HCEC 1CT (cell line): ENCODE data around the gene ALDH1L2.

ENCODE experiments used
- DNase-seq: peaks from one replicate; pipeline ENCODE4 v3.0.0-alpha.2; 2017

Gene ALDH1L2

DNA sequence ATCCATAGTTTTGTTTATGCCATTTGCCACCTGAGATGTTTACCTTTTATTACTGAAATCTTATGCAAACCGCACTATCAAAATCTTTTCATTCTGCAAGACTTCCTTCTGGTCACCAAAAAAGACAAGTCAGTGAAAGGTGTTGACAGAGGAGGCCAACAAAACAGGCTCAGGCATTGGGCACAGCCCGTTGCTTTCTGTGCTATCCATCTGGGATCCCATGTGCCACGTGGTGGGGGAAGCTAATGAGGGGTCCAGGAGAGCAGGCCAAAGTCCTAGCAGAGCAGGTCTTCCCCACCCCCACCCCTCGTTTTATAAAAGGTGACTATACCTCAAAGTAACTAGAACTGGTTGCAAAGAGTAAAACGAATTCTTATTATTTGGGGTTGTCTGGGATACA, 1.2 kb downstream of the ALDH1L2 start:
- DNase-seq = no peak

DNA sequence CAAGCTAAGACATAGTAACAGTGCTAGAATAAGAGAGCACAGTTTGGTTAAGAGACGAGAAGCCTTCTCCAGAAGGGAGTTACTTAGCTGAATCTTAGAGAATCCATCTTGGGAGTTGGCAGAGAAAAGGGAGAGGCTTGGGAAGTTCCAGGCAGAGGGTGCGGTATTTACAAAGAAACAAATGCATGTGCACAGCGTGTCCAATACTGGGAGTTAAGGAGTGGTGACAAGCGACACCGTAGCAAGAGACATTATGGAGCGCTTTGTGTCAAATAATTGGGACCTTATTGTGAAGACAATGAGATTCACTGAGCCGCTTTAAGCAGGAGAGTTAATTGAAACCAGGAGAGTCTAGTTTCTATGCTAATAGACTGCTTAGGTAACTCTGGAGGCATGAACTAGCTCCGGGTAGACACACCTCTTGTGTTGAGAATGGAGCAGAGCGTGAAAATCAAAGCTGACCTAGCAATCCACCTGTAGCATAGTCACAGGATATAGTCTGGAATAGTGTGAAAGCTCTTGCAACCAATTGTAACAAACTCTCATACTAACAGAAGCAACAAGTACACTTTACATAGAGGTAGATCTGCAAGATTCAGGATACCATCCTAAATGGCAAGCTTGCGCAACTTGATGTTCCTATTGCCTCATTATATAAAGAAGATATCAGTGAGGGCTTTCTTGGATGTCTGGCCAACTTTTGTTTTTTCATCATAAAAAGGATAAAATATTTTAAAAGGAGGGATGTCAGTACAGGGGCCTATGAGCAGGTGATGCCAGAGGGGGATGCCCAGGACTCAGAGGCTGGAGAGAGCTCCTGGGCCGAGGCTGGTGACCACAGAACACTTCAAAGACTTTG, 5.3 kb downstream of the ALDH1L2 start:
- no peak for DNase-seq

DNA sequence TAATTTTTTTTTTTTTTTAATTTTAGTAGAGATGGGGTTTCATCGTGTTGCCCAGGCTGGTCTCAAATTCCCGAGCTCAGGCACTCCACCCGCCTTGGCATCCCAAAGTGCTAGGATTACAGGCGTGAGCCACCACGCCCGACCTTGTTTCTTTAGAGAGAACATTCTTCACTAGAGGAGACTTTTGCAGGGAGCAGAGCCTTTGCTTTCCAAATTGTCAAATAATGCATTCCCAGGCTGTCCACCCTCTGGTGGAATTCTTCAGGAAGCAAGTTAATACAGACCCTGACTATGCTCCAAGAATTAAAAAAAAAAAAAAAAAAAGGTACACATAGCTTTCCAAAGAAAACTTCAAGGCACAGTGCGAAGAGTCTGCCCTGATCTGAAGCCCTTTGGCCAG, 6.8 kb downstream of the ALDH1L2 start:
- DNase-seq = no peak

- DNase-seq = no peak
Measured at GRCh38 chr12:105076913-105077312, 7.3 kb downstream of the ALDH1L2 start.

DNA sequence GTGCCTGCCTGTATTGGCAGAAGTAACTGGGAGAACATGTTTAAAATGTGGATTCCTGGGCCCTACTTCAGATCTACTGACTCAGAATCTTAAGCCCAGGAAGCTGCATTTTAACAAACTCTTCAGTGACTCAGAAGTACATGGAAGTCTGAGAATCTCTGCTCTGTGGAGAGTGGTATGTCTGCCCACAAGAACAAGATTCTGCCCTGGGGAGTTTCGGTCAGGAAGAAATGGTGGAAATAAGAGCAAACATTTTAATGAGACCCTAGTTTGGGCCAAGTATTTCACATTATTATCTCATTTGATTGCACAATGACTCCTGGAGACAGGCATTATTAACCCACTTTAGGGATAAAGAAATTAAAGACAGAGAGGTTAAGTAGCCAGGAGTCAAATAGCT, 8.2 kb downstream of the ALDH1L2 start:
- peak; percentile 51 for DNase-seq

DNA sequence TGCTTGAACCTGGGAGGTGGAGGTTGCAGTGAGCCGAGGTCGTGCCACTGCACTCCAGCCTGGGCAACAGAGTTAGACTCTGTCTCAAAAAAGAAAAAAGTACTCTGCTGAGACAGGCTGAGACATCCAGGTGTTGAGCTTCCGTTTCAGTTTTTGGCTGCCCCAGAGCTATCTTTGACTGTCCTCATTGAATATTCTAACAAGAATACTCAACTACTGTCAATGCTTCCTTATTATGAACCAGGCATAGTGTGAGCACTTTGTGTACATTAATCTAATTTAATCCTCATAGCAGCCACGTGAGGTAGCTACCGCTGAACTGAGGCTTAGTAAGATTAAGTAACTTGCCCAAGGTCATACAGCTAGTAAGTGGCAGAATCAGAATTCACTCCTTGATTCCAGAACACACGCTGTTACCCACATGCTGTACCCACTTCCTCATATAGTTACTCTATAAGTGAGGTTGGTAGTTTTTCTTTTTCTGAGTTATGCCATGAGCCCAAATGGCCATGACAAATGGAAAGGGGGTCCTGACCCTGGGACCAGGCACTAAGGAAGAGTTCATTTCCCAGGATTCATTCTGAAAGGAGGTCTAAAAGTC, 11.3 kb downstream of the ALDH1L2 start:
- no peak for DNase-seq

- DNase-seq = no peak
Measured at GRCh38 chr12:105071981-105072380, 12.3 kb downstream of the ALDH1L2 start.

DNA sequence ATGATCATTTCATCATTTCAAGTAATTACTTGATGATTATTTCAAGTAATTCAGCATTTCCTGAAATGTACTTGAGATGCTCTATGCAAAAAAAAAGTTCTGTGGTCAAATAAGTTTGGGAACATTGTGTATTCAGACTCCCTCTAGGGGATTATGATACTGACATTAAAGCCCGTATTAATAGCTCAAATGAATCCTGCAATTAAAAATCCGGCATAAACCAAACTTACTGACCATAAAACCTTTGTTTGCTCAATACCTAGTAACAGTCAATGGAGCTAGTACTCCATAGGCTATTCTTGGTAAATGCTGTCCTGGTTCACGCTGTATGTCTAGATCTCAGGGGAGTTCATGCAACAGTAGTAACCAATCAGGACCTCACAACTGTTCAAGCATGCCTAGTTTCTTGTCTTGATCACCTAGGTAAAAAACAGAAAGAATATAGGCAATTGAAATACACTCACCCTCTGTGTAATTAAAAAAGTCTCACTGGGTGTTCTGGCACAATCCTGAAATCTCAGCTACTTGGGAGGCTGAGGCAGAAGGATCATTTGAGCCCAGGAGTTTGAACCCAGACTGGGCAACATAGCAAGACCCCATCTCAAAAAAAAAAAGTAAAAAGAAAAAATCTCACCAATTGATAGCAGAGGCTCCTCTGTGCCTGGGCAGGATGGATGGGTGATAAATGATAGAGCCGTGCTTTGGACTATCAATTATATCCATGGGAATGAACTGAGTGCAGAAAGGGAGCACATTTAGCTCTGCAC, 14.1 kb downstream of the ALDH1L2 start:
- no peak for DNase-seq

- no peak for DNase-seq
Measured at GRCh38 chr12:105067511-105068031, 16.7 kb downstream of the ALDH1L2 start.

- no peak for DNase-seq
Measured at GRCh38 chr12:105064564-105065178, 19.6 kb downstream of the ALDH1L2 start.

DNA sequence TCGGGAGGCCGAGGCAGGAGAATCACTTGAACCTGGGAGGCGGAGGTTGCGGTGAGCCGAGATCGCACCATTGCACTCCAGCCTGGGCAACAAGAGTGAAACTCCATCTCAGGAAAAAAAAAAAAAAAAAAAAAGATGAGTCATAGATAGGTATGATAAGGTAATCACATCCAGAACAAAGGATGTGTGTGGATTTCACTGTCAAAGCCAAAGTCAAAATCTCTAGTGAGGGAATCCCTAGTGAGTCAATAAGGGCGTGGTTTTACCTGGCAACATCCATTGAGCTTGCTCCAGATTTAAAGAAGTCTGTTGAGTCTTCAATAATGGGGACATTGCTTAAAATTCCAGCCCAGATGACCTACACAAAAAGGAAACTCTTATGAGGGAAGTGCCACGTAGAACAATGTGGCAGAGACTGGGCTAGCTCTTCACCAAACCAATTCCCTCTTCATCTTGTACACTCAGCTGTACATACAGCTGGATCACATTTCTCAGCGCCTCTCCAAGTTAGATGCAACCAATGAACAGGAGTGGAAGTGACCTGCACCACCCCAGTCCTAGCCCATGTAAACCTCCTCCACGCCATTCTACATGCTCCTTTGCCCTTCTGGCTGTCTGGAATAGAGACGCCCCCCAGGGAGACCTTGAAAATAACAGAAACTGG, 23.4 kb downstream of the ALDH1L2 start:
- no peak for DNase-seq

GRCh38 chr12:105057174-105057573, 27.1 kb downstream of the ALDH1L2 start:
- no peak for DNase-seq

- peak; percentile 52 for DNase-seq
Measured at GRCh38 chr12:105053116-105053572, 31.1 kb downstream of the ALDH1L2 start.

- DNase-seq = no peak
Measured at GRCh38 chr12:105051981-105052380, 32.3 kb downstream of the ALDH1L2 start.

GRCh38 chr12:105048315-105048714, 35.9 kb downstream of the ALDH1L2 start:
- no peak for DNase-seq

- DNase-seq = peak; percentile 12
Measured at GRCh38 chr12:105047308-105047707, 37.0 kb downstream of the ALDH1L2 start.

- no peak for DNase-seq
Measured at GRCh38 chr12:105041186-105041585, 43.1 kb downstream of the ALDH1L2 start.

DNA sequence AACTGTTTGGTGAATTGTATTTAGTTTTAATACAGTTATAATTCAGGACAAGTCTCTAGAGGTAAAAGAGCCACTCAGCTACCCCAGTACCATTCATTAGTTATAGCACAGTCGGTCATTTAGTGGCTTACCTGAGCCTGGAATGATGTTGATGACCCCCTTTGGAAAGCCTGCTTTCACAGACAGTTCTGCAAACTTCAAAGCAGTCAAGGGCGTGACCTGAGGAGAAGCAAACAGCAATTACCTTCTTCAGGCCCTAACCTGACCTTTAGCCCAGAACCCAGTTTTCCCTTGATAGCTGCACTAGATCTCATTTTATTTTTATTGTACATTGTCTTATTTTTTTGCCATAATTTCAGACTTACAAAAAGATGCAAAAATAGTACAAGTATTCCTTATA, 43.8 kb downstream of the ALDH1L2 start:
- no peak for DNase-seq

DNA sequence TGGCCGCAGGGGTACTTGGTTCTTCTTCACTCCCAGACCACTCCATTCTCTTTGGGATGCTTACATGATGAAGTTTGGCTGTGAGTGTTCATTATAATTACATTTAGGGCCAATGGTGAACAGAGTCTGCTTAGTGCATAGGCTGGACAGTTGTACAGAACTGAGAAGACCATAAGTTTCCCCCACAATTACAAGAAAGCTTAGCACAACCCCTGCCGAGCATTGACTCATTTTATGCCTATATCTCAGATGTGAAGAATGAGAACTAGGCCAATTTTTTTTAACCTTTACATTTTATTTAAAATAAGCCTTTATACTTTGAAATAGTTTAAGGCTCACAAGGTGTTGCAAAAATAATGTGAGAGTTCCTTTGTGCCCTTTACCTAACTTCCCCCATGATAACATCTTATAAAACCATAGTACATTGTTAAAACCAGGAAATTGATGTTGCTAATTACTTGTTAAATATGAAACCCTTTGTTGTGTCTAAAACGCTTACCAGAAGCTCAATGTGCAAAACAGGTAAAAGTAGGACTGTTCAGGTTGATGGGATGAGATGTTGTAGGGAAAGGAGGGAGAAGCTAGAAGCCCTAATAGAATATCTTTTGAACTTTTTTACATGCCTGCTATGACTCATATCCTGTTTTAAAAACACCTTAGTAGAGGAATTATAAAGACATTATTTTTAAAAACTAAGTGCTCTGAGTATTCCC, 47.2 kb downstream of the ALDH1L2 start:
- no peak for DNase-seq

DNA sequence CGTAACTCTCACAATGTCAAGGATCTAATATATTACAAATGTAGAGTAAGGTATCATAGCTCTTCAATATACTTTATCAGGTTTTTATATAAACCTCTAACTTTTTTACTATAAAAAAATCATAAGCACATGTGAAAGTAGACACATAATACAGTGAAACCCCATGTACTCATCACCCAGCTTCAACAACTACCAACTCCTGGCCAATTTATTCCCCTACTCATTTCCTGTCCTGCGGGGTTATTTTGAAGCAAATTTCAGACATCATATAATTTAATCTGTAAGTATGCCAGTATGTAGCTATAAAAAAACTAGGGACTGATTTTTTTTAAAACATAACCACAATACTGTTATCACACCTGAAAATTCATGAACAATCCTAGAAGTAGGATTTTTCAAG, 50.4 kb downstream of the ALDH1L2 start:
- no peak for DNase-seq

- DNase-seq = no peak
Measured at GRCh38 chr12:105032703-105033357, 51.4 kb downstream of the ALDH1L2 start.
